22Rv1 (cell line): ENCODE measurements around the gene TENT4A.

Source experiments
- H3K27ac ChIP-seq: fragments of 450-650 bp; 2 replicates; pipeline ENCODE4 v1.5.1; 2017
- ZFX ChIP-seq: fragments of 450-650 bp; IDR thresholded peaks from 2 replicates; pipeline ENCODE4 v1.6.1; 2017; ENCODE audit warnings: antibody characterized with exemption, borderline replicate concordance
- TF ChIP-seq, protein P1 (sequence below): fragments of 450-650 bp; IDR thresholded peaks from 2 replicates; pipeline ENCODE4 v1.5.1; 2017; ENCODE audit warnings: mild to moderate bottlenecking

TENT4A gene

DNA sequence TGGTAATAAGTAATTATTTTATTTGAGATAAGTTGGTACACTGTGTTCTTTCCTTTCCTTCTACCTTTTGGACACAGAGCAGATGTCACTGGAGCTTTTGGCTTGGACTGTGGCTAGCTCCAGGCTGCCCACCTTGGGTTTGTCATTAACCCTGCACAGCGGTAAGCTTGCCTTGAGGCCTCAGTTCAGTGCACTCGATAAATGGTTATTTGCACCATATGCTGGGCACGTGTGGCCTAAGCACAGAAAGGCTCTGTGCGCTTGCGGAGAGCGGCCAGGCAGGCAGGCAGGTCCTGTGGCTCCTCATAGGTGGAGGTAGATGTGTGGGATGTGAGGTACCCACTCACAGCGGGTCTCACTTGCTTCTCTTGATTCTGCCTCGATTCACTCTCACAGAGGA is 30.0 kb upstream of the TENT4A start:
- no peak for TF ChIP-seq ZFX
- TF ChIP-seq, protein P1, sequence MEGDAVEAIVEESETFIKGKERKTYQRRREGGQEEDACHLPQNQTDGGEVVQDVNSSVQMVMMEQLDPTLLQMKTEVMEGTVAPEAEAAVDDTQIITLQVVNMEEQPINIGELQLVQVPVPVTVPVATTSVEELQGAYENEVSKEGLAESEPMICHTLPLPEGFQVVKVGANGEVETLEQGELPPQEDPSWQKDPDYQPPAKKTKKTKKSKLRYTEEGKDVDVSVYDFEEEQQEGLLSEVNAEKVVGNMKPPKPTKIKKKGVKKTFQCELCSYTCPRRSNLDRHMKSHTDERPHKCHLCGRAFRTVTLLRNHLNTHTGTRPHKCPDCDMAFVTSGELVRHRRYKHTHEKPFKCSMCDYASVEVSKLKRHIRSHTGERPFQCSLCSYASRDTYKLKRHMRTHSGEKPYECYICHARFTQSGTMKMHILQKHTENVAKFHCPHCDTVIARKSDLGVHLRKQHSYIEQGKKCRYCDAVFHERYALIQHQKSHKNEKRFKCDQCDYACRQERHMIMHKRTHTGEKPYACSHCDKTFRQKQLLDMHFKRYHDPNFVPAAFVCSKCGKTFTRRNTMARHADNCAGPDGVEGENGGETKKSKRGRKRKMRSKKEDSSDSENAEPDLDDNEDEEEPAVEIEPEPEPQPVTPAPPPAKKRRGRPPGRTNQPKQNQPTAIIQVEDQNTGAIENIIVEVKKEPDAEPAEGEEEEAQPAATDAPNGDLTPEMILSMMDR: no peak
- no peak overlapping the region for H3K27ac ChIP-seq

DNA sequence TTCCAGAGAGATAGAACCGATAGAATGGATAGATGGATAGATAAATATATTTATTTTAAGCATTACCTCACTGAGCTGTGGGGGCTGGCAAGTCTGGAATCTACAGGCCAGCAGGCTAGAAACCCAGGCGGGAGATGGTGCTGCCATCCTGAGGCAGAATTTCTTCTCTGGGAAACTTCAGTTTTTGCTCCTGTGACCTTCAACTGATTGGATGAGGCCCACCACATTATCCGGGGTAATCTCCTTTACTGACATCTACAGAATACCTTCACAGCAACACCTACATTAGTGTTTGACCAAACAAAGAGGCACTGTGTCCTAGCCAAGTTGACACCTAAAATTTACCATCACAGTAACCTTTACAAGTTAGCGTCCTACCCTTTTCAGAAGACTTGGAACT is 29.2 kb upstream of the TENT4A start:
- TF ChIP-seq, protein P1: no peak
- TF ChIP-seq ZFX: no peak
- no peak overlapping the region for H3K27ac ChIP-seq

DNA sequence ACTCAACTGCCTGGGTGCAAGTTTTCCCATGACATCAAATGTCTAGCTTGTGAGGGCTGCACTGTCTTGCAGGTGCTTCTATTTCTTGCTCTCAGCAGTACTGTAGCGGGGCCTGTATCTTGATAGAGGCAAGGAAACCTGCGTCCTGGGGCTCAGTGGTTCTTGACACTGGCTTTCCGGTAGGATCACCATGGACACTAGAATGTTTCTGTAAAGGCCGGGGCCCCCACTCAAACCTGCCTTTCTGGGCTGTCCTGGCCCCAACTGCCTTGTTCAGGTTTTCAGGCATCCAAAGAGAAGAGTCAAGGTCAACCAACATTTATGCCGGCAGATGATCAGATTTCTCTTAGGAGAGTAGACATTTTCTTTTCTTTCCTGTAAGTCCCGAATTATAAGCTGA is 26.7 kb upstream of the TENT4A start:
- TF ChIP-seq ZFX: no peak
- TF ChIP-seq, protein P1: no peak
- H3K27ac ChIP-seq: no peak overlapping the region

DNA sequence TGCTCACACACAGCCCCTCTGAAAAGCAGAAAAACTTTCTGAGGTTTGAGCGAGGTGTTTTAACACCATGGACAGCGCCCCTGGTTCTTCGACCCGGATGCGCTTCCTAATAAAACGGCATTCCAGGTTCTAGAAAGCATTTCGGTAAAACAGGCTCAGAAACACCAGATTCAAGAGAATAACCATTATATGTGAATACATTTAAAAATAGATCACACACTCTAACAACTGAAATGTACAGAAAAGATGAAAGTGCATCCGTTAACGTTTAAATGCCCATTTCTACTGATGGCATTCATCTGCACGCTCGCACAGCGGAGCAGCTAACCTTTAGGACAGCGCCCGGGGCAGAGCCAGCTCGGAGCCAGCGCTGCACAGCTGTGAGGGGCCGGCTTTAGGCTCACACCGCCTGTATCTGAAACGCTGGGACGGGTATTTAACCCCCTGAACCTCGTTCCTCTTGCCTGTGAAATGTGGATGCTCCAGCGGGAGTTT is 26.3 kb upstream of the TENT4A start:
- no peak overlapping the region for H3K27ac ChIP-seq
- TF ChIP-seq, protein P1: no peak
- TF ChIP-seq ZFX: no peak

DNA sequence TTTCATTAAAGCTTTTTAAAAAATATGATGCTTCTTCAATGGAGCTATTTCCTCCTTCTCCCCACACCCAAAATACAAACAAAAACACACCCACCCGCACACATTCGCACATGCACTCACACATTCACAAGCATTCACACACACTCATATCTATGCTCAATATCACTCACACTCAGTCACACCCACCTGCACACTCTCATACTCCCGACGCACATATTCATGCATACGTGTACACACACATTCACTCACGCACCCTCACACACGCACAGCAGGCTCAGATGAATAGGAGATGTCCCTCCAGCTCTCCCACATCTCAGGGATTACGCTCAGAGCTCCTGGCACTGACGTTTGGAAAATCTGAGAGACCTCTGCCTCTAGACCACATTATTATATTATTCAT is 25.7 kb upstream of the TENT4A start:
- no peak overlapping the region for H3K27ac ChIP-seq
- TF ChIP-seq, protein P1: no peak
- no peak for TF ChIP-seq ZFX

DNA sequence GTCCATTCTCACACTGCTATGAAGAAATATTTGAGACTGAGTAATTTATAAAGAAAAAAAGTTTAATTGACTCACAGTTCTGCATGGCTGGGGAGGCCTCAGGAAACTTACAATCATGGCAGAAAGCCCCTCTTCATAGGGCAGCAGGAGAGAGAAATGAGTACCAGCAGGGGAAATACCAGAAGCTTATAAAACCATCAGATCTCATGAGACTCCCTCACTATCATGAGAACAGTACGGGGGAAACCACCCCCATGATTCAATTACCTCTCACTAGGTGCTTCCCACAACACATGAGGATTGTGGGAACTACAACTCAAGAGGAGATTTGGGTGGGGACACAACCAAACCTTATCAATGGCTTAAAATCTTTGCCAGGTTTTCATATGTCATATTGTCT is 20.3 kb upstream of the TENT4A start:
- no peak for TF ChIP-seq ZFX
- TF ChIP-seq, protein P1: no peak
- no peak overlapping the region for H3K27ac ChIP-seq

DNA sequence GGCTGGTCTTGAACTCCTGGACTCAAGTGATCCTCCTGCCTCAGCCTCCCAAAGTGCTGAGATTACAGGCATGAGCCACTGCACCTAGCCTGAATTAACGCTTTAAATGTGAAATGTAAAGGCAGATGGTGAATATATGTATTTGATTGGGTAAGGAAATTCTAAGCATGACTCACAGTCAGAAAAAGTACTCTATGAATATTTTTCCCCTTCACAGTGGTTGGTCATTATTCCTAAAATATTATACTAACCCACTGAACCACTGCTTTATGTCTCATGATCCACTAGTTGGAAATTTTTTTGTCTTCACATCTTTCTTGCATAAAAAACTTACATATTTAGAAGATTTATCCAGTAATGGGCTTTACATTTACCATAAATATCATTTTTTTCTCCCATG is 14.5 kb upstream of the TENT4A start:
- no peak overlapping the region for H3K27ac ChIP-seq
- TF ChIP-seq, protein P1: no peak
- TF ChIP-seq ZFX: no peak
